SKM-1 treated with dmso at 0.1 percent for 144 hours (cell line): ENCODE results near the gene URI1.
A peak's percentile ranks its signal among the peaks of the same experiment; 100 is the strongest.

ENCODE experiments used
- DNase-seq: peaks from one replicate; lab custom pipeline; 2025; ENCODE audit not compliant: unreplicated experiment; lab: John Stamatoyannopoulos, UW

URI1 gene

DNA sequence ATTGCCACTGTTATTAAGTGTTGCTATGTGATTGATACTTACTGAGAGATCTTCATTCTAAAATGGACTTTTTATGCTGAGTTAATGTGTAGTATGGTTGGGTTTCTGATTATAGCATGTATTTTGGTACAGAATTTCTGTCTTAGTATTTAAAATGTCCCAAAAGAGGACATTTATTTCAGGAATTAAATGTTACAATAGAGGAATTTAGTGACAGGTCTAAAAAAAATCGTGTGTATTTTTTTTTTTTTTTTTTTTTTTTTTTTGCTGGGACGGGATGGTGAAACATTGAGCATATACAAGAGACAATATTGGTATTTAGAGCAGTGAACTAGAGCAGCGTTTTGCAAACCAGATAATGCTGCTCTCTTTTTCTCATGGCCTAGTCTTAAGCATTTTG is 27.9 kb downstream of the URI1 start:
- no peak for DNase-seq

DNA sequence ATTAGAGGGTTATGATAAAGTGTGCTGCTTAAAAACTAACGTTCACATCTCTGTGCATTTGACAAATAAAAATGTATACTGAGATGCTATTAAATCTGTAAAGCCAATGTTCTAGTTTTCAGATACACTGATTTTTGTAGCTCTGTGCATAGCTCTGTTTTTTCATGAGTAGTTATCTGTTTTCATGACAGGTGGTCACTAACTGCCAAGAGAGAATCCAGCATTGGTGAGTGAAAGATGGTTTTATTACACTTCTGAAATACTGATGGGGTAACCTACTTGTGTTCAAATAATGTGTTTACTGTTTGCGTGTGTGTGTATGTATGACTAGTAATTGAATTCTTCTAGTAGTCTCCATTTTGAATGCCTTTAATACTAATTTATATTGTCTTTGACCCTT is 29.0 kb downstream of the URI1 start:
- no peak for DNase-seq

DNA sequence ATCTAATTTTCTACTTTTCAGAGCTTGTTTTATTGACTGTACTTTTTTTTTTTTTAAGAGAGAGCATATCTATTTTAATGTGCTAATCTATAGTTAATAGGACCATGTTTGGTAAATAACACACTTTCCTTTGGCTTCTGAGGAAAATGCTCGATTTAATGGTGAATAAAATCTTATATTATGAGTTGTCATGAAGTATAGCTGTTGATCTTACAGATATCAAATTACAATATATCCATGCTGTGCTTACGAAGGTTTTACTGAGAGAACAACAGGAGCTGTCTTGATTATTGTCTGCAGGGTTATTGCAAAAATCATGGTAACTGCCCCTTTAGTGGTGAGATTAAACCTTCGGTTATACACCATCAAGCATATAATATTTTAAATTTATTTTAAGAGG is 29.6 kb downstream of the URI1 start:
- DNase-seq = no peak

DNA sequence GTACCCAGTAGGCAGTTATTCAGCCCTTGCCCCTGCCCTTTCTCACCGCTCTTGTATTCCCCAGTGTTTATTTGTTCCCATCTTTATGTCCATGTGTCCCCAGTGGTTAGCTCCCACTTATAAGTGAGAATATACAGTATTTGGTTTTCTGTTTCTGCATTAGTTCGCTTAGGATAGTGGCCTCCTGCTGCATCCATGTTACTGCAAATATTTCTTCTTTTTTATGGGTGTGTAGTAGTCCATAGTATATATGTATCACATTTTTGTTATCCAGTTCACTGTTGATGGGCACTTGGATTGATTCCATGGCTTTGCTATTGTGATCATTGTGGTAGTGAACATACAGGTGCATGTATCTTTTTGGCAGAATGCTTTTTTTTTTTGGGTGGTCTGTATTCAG is 32.7 kb downstream of the URI1 start:
- no peak for DNase-seq

DNA sequence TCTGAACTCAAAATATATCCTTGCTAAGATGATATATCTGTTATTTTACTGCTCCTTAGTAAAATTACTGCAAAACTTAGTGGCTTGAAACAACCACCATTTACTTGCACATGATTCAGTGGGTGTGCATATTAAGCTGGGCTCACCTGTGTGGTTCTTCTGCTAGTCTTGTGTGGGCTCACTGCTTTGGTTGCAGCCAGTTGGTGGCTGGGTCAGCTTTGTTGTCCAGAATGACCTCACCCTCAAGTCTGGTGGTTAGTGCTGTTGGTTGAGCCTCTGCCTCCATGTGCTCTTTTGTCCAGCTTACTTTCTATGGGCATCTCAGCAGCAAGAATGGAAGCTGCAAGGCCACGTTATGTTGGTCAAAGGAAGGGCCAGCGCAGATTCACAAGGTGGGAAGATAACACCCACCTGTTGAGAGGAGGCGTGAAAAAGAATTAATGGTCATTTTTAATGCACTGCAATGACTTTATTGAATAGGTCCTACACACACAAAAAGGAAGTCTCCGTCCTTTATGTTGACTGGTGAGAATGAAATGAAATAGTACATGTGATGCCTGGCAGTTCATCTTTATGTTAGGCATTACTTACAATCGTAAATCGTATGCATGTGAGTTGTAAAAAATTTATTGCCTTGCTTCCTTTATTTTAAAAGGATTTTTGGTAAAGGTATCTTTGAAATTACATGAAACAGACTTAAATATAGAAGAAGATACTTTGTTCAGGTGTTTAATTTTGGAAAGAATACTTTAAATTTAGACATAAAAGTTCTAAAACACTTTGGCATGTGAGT is 34.3 kb downstream of the URI1 start:
- DNase-seq = no peak

DNA sequence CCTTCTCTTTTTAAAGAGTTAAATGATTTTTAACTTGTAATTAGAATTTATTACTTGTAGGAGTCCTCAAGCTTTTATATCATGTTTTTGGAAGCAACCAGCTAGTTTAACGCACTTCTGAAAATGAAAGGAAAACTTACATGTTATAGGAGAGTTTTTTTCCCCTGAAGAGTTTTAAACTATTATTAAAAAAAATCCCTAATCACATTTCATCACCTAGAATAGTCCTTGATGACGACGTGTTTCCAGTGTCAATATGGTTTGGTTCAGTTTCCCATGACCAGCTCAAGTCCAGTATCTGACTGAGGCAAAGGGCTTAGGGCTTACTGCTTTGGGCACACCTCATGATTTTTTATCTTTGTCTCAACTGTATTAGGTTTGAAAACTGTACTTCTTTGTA is 36.0 kb downstream of the URI1 start:
- DNase-seq = no peak

DNA sequence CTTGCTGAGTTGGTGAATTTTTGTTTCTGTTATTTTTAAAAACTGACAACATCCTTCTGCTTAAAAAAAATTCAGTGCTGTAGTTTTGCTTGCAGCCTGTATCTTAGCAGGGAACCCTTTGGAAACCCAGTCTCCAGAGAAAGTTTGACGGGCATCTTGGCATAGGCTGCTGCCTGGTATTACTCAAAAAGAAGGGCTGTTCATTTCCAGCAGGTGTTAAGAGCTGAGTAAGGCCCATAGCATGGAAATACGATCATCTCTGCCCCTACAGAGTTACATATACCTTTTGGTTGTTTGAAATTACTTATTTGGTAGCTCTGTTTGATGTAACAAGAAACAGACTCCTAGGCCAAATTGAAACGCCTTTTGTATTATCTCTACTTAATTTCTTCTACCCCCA is 41.5 kb downstream of the URI1 start:
- DNase-seq = no peak

DNA sequence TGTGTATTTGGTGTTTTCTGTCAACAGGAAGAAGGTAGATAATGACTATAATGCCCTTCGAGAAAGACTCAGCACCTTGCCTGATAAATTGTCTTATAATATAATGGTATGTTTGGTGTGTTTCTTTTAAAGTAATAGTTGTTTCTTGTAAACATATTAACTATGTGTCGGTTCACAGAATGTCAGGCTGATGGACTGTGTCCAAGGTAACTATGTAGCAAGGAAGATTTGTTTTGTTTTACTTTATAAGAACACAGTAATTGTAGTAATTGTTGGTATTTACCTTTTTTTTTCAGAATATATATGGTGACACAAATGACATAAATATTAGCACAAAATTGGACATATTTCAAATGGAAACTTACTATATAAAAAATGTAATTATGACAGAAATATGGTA is 43.2 kb downstream of the URI1 start:
- DNase-seq = no peak

DNA sequence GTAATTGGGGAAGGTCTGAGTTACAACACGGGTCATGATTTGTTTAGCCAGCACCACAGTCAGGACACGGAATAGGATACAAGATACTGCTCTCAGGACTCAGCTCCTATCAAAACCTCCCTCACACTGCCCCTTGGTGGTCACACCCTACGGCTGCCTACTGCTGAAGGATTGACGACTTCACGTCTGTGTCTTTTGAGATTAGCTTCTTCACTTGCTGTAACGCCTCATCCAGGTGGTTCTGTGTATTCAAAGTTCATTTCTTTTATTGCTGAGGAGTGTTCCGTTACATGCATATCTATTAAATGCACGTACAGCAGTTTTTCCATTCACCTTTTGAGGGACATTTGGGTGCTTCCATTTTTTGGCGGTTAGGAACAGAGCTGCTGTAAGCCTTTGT is 46.3 kb downstream of the URI1 start:
- no peak for DNase-seq

DNA sequence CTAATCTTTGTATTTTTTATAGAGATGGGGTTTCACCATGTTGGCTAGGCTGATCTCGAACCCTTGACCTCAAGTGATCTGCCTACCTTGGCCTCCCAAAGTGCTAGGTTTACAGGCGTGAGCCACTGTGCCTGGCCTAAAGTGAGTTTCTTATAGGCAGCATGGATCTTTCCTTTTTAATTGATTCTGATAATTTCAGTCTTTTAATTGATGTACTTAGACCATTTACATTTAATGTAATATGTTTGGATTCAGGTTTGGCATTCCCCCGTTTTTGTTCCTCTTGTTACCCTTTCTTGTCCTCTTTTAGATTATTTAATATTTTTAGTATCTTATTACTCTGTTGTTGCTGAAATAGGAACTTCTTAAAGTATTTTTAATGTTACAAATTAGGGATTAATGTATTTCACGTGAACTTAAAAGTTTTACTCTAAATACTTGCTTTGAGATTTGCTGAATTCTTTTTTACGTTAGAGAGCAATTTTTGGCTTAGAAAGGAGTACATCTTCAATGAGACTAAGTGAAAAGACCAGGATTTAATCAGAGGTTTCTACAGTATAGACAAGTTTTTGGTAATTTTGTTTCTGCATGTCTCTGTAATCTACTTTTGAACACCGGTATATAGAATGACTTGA is 50.3 kb downstream of the URI1 start:
- no peak for DNase-seq

DNA sequence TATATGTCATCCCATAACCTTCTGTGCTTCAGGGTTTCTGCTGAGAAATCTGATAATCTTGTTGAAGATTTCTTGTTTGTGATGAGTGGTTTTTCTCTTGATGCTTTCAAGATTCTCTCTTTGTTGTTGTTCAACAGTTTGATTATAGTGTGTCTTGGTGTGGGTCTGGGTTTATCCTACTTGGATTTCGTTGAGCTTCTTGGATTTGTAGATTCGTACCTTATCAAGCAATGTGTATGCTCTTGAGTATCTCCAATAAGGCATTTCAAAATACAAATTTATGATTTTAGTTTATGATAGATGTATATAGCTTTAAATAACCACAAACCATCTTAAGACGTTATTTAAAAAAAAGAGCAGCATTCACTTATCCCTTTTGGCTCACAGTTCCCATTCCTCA is 57.5 kb downstream of the URI1 start:
- no peak for DNase-seq

DNA sequence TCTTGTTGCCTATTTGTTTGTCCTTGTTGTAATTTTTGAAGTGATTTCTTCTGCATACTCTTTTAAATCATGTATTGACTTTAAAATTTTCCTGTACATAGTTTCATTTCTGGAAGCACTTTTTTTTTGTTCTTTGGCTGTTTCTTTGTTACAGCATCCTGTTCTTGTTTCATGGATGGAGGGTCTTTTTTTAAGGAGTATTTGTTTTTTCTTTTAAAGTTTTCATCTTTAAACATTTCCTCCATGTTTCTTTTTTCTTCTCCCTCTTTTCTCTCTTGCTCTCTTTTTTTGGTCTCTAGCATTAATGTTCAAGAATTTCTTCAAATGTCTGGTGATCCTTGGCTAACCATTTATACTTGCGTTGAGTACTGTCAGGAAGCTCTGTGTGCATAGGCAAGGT is 58.8 kb downstream of the URI1 start:
- DNase-seq = no peak

DNA sequence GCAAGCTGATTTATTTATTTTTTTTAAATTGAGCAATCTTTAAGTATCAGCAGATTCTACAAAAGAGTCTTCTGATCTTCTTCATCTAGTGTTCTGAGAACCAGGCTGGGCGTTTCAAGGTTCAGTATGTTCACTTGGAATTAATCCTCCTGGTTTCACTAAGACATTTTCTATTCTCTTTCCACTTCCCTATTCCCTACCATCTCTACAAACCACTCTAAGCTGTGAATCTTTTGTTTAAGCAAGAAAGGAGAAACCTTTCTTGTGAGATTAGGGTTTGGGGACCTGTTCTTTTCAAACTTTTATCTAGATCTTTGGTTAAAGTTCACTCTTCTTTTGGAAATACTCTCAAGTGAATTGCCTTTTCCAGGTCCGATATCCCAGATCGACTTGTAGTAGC is 59.3 kb downstream of the URI1 start:
- DNase-seq = peak; percentile 8

DNA sequence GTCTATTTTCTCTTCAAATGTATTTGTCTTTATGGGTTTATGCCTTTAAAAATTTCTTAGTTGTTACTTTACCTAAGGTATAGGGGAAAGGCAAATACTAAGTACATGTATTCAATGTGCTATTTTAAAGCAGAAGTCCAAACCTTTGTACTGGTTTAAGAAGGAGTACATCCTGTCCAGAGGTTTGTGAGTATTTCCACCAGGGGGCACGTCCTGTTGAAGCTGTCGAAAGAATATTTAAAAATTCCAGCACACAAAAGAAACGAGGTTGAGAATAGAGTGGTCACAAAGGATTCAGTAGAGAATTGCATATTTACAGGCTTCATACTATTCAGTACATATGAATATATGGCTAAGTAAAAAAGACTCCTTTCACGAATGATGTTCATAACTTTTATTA is 59.8 kb downstream of the URI1 start:
- no peak for DNase-seq

DNA sequence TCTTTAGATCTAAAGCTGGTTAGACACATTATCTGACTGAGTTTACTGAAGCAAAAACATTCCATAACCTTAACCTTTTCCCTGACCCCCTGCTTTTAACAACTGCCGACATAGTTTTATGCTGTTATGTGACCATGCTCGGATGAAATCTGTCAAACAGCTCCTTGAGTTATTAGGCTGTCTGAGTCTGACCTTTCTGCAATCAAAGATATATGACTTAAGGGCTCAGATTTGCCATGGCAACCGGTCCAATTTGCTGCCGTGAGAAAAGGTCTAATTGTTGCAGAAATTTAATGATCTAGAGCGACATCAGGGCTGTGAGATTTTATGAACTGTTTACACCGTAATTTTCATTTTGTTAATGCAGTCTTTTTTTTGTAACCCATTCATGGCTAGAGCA is 61.8 kb downstream of the URI1 start:
- no peak for DNase-seq

DNA sequence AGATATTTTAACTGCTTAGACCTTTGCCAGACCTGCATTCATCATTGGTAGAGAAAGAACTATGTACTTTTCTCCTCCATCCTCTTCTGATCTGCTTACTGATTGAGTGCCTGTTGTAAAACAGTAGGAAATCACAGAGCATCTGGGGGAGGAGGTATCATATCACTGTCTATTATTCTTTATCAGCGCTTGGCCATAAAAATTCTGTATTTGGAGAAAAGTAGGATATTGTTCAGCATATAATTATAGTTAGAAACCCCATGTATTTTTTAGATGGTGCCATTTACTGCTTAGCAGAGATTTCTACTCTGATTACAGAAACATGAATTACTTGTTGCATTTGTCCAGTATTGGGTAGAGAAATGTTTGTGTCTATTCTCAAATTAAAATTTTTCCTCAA is 62.4 kb downstream of the URI1 start:
- no peak for DNase-seq

DNA sequence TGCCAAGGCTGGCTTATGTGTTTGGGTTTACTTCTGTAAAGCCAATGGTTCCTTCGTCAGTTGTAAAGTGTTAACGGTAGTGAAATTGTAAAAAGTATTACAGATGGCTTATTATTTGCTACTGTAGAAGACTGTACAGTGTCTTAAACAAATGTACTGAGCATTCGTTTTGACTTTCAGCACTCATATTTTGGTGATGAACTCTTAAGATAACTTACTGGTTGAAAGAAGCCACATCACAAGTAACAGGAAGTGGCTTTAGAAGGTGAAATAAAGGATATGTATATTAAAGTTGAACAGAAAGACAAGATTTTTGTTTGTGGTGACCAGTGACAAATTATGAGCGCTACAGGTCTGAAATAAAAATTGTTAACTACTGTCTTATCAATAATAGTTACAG is 64.2 kb downstream of the URI1 start:
- DNase-seq = no peak

DNA sequence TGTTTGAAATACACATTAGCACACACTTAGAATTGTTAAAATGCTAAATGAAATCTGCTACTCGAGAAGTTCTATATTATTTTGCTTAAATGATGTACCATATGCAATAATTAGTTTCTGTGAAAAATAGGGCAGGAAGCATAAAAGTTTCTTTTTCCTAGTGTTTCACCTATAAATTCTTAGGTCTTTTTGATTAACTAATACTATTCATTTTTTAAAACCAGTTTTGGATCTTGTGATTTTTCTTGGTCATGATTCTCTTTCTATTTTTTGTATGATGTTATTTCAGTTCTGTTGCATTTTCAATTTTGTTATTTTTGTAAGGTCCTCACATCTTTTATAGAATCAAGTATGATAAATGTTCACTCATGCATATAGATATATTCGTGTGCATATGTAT is 66.1 kb downstream of the URI1 start:
- DNase-seq = no peak

DNA sequence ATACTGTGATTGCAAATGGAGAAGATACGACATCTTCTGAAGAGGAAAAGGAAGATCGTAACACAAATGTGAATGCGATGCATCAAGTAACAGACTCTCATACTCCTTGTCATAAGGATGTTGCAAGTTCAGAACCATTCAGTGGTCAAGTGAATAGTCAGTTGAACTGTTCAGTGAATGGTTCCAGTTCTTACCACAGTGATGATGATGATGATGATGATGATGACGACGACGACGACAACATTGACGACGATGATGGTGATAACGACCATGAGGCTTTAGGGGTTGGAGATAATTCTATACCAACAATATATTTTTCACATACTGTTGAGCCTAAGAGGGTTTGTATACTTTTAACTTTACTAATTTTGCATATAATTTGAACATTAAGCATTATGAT is 67.0 kb downstream of the URI1 start:
- no peak for DNase-seq

DNA sequence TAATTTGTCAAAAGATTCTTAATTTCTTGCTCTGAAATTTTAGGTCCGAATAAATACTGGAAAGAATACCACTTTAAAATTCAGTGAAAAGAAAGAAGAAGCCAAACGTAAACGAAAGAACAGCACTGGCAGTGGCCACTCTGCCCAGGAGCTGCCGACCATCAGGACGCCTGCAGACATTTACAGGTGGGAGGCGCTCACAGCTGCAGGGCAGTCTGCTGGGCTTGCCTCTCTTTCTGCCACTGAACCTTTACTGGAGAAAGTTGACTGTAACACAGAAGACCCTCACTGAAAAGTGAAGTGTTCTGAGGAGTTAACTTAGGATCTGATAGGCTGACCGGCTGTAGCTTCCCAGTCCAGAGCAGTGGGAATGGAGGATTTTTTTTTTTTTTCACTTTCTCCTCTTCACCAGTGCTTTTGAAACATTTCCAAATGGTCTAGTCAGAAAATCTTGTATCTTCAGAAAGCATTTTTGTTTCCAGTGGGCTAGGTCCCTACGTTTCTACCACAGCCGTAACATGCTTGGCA is 69.1 kb downstream of the URI1 start:
- no peak for DNase-seq

DNA sequence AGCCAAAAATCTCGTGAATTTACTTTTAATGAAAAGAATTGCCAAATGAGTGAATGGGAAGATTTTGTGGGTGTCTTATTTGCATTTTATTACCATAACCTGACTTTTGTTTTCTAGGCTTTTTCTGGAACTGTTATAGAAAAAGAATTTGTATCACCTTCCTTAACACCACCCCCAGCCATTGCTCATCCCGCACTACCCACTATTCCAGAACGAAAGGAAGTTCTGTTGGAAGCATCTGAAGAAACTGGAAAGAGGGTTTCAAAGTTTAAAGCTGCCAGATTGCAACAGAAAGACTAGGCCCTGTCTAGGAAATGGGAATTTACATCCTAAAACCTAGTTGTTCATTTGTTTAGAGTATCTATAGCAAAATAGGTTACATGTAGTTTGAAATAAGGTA is 72.7 kb downstream of the URI1 start:
- no peak for DNase-seq

DNA sequence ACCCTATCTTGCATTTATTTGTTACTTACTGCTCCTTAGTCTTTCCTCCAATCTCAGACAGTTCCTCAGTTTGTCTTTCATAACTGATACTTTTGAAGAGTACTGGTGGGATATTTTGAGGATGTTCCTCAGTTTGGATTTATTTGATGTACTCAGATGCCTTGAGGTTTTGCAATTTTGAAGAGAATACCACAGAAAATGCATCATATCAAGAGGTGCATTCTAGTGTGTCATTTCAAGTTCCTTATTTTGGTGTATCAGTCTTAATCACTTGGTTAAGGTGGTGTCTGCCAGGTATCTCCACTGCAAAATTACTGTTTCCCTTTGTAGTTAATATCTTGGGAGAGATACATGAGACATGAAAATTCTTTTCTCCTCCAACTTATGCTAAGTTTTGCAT is 75.1 kb downstream of the URI1 start:
- DNase-seq = no peak

DNA sequence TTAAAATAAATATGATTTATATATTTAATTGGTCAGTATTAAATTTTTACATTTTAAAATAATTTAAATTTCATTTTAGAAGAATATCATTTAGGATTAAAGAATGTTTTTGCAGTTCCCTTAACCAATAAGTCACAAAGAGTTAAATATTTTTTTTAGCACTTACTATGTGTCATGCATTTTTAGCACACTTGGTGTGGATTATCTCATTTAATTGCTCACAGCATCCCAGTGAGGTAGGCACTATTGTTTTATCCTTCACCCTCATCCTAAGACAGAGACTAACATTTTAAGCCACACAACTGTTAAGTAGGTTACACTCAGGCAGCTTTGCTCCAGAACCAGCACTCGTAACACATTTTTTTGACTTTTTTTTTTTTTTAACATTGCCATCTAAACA is 78.2 kb downstream of the URI1 start:
- DNase-seq = no peak
